Right renal pelvis (tissue), 4 donors: ENCODE results near the gene LPP. TPM values are rescaled to one million over a fixed set of nuclear protein-coding genes. Genes with fewer than 3 reads are reported as not detected.
"Not testable (repeated sequence)": the region's sequence is repeated elsewhere in the genome, so short reads cannot be mapped to it uniquely, and the experiment has no call there.

Experiments used
- DNase-seq, 4 donors: peaks; one replicate each; pipeline ENCODE4 v3.0.0-alpha.2; 2013; ENCODE audit warnings: low read depth in 4 of 4, low spot score in 3 of 4, missing footprints in 1 of 4
- polyA plus RNA-seq, 4 donors: library from polyadenylated mRNA; unstranded; fragments of 120-200 nt; gene quantifications; one replicate each; pipeline ENCODE4 v1.2.1, GENCODE V29; 2013; ENCODE audit not compliant: insufficient read length in 4 of 4

LPP gene, protein sequence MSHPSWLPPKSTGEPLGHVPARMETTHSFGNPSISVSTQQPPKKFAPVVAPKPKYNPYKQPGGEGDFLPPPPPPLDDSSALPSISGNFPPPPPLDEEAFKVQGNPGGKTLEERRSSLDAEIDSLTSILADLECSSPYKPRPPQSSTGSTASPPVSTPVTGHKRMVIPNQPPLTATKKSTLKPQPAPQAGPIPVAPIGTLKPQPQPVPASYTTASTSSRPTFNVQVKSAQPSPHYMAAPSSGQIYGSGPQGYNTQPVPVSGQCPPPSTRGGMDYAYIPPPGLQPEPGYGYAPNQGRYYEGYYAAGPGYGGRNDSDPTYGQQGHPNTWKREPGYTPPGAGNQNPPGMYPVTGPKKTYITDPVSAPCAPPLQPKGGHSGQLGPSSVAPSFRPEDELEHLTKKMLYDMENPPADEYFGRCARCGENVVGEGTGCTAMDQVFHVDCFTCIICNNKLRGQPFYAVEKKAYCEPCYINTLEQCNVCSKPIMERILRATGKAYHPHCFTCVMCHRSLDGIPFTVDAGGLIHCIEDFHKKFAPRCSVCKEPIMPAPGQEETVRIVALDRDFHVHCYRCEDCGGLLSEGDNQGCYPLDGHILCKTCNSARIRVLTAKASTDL
- 10 to 100 TPM; 24.5 to 29.6 (median 25.6) TPM for polyA plus RNA-seq

GRCh38 chr3:188154014-188154808 is at the start of gene LPP:
Gene LPP (plus strand): TSS chr3:188154157. CDS start chr3:188406121, 251,964 bp downstream.
- peak in 3 of 4 donors; percentile 31 to 50 (median 49) for DNase-seq

- no peak for DNase-seq
Measured at GRCh38 chr3:188106006-188106405, 48.0 kb upstream of the LPP start.

DNA sequence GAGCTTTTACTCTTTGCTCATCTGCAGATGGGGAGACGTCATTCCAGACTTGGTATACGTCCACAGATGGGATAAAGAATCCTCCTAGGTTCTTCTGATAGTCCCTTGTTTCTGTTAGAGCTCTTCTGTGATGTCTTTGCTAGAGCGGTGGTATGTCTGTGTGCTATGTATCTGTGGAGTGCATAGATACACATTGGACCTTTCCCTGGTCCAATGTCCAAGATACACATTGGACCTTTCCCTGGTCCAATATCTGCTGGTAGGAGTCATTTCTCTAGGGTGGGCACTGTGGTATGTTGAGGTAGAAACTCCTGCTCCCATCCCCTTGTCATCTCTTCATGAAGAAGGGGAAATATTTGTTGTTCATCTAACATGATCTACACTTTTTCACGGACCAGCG is 47.5 kb upstream of the LPP start:
- no peak for DNase-seq

DNA sequence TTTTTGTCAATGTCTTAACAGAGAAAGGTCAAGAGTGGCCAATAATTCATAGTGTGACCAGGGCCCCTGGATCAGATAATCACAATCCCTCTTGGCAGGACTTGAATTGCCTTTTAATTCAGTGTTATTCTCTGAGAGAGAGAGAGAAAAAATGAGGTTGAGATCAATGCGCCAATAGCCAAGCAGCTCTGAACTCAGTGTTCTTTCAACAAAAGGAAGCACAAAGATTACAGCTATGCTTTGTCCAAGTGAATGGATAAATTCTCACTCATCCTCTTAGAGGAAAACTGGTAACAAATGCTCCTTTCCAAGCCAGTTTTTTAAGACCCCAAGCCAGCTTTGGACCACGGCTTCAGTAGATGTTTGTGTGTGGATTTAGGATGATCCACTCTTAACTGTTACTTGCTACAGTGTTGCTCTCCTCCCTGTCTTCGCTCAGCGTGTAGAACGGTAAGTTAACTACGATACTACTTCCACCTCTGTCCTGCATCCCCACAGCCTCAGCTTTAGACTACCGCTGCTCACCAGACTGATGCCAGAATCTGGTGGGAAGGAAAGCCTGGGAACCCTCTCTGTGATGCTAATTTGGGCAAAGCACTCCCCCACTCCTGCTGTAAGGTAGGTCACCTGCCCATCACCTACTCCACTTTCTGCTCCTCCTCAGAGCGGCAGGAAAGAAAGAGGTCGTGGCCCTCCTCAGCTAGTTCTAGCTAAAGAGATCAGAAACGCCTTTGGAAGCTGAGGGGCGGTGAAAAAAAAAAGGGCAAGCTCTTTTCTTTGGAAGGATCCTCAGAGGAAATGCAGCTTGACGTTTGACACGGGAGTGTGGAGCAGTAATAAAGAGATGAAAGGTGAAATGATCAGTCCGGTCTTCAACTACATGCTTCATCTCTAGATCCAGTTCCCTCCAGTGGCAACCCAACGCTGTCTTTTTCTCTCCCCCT is 46.8 kb upstream of the LPP start:
- DNase-seq: no peak

DNA sequence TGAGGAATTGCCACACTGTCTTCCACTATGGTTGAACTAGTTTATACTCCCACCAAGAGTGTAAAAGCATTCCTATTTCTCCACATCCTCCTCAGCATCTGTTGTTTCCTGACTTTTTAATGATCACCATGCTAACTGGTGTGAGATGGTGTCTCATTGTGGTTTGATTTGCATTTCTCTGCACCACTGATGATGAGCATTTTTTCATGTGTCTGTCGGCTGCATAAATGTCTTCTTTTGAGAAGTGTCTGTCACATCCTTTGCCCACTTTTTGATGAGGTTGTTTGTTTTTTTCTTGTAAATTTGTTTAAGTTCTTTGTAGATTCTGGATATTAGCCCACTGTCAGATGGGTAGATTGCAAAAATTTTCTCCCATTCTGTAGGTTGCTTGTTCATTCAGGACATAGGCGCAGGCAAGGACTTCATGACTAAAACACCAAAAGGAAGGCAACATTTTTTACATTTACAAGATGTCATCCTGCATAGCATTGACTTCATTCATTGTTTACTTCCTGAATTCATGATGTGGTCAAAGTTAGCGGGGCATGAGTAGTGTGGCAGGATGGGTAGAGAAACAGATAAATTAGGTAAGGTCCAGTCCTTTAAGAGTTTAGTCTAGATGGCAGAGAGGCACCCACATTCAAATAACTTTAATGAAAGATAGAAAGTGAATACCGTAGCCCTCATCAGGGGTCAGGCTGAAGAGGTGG is 45.1 kb upstream of the LPP start:
- DNase-seq: no peak

DNA sequence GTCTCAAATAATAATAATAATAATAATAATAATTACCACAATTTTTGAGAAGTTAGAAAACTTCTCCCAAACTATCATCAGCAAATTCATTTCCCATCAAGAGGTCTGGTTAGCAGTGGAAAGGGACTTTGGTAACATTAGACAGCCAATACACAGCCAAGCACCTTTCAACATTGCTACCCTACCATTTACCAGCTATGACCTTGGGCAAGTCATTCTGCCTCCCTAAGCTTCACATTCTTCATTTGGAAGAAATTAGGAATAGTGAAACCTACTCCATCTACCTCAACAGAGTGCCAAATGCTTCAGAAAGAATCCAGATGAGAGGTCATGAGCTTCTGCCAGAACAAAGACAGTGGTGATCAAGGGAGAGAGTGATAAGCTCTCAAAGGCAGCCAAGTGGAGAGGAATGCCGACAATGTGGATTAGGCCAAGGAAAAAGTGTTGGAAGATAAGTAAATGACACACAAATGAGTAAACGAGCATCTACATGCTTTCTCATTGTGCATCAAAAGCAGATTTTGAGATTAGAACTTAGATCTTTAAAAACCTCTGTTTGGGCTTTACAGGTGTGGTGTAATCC is 42.9 kb upstream of the LPP start:
- no peak for DNase-seq

GRCh38 chr3:188113756-188114155 is 40.2 kb upstream of the LPP start:
- no peak for DNase-seq

GRCh38 chr3:188119846-188120245 is 34.1 kb upstream of the LPP start:
- DNase-seq: no peak

- DNase-seq: no peak
Measured at GRCh38 chr3:188122571-188123169, 31.3 kb upstream of the LPP start.

- DNase-seq: no peak
Measured at GRCh38 chr3:188123170-188123905, 30.6 kb upstream of the LPP start.

- no peak for DNase-seq
Measured at GRCh38 chr3:188124184-188124583, 29.8 kb upstream of the LPP start.

DNA sequence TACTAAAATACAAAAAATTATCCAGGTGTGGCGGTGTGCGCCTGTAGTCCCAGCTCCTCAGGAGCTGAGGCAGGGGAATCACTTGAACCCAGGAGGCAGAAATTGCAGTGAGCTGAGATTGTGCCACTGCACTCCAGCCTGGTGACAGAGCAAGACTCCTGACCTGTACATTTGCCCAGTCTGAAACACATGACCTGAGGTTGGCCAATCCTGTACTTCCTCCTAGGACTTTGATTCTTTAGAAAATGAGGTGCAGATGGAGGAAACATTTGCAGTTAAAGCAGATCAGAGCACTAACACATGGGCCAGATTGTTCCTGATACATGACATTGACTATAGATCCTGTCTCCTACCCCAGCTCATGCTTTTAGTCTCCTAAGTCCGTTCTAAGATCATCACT is 28.9 kb upstream of the LPP start:
- DNase-seq: no peak

- DNase-seq: no peak
Measured at GRCh38 chr3:188126276-188126675, 27.7 kb upstream of the LPP start.

DNA sequence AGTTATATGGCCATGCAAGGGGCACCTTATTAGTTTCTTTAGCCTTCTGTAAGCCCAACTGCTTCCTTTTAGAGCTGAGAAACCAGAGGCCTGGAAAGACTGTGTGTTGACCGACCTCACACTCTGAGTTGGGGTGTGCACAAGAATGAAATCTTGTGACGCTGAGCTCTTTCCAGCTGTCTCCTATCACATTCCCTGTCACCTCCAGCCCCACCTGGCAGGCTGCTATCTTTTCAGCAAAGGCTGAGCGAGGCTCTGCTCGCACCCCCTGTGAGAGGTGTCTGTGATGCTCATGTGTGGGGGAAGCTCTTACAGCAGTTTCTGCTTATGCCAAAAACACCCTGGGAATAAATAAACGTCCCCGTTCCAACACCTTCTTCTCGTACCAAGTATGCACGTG is 27.0 kb upstream of the LPP start:
- no peak for DNase-seq

- DNase-seq: no peak
Measured at GRCh38 chr3:188128905-188129304, 25.1 kb upstream of the LPP start.

GRCh38 chr3:188131023-188131422 is 22.9 kb upstream of the LPP start:
- not testable (repeated sequence) for DNase-seq

- no peak for DNase-seq
Measured at GRCh38 chr3:188133219-188133618, 20.7 kb upstream of the LPP start.

- DNase-seq: no peak
Measured at GRCh38 chr3:188133646-188134045, 20.3 kb upstream of the LPP start.
